Activated CD4-positive, alpha-beta T cell treated with anti-CD3 and anti-CD28 coated beads for 1 hour (primary cell): ENCODE measurements around the gene TRAF2.

Experiments used
- DNase-seq: peaks from one replicate; pipeline ENCODE4 v3.0.0-alpha.2; 2020

The TRAF2 gene

GRCh38 chr9:136965771-136966484 lies 79.6 kb downstream of the TRAF2 start:
- no peak for DNase-seq

GRCh38 chr9:136968333-136969127 lies 82.2 kb downstream of the TRAF2 start:
- no peak for DNase-seq

DNA sequence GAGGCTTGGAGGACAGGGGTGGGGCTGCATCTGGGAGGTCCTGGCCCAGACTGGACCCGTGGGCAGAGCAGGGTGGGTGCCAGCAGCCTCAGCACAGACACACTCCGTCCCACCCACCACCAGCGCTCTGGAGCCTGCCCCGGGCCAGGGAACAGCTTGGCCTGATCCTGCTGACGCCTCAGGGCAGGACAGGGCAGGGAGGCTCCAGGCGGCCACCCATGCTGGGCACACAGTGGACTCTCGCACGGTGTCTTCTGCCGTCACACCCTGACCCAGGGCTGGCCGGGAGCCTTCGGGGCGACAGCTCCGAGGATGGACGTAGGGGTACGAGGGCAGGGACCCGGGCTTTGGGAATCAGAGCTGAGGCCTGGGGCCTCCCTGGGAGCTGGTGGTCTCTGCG lies 82.8 kb downstream of the TRAF2 start:
- no peak for DNase-seq

DNA sequence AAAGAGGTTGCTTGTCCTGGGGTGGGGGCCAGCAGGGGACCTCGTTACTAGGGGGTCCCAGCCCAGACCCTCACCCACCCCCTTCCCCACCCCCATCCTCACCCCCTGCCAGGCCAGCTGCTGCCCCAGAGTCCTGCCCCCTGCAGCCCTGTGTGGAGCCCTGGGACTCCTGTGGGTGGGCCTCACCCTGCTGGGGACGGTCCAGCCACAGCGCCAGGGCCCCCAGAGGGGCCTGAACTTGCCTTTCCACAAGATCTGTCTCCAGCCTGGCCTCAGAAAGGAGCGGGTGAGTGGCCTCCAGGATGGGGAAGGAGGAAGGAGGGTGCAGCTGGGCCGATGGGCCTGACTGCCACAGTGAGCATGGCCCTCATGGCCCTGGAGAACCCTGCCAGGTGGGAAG lies 83.5 kb downstream of the TRAF2 start:
- DNase-seq, result no peak

DNA sequence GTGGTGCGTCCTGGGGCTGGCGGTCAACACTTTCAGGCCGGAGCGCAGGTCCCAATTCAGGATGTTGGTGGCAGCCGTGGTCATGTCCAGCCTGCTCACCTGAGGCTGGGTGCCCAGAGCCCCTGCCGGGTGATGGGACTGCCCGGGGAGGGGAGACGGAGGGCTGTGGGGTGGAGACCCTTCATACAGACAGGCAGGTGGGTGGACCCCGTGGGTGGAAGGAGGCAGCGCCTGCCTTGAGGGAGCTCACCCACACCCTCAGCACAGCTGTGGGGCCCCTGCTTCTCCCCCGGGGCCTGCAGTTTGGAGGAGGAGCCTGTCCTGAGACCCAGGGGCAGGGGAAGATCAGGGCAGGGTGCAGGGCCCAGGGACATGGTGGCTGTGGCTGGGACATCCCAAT lies 84.0 kb downstream of the TRAF2 start:
- no peak for DNase-seq

- DNase-seq, result no peak
Measured at GRCh38 chr9:136971746-136972145, 85.4 kb downstream of the TRAF2 start.

- DNase-seq, result no peak
Measured at GRCh38 chr9:136972335-136972734, 86.0 kb downstream of the TRAF2 start.

- no peak for DNase-seq
Measured at GRCh38 chr9:136972743-136973142, 86.4 kb downstream of the TRAF2 start.

GRCh38 chr9:136973618-136974617 lies 87.6 kb downstream of the TRAF2 start:
- no peak for DNase-seq

- DNase-seq, result no peak
Measured at GRCh38 chr9:136974817-136975535, 88.7 kb downstream of the TRAF2 start.

DNA sequence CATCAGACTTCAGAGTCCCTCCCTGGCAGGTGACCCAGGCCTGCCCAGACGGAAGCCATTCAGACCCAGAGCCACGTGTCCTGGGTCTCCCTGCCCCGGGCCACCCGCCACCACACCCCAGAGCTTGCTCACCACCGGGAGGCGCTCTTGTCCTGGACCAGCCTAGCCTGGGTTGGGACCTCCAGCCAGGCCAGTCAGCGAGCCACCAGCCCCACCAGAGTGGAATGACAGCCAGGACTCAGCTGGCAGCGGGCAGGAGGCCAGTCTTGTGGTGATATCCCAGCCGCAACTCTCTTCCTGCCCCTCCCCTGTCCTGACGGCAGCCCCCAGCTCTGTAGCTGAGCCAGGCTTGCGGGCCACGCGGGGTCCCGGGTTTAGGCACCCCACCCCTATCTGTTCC lies 89.3 kb downstream of the TRAF2 start:
- no peak for DNase-seq
